ENCODE results near the gene LMX1B. TPM values are rescaled to one million over a fixed set of nuclear protein-coding genes. Genes with fewer than 3 reads are reported as not detected.
A peak's percentile ranks its signal among the peaks of the same experiment; 100 is the strongest.

LMX1B gene
- total RNA-seq, 2 experiments from 2014 or later = not detected

DNA sequence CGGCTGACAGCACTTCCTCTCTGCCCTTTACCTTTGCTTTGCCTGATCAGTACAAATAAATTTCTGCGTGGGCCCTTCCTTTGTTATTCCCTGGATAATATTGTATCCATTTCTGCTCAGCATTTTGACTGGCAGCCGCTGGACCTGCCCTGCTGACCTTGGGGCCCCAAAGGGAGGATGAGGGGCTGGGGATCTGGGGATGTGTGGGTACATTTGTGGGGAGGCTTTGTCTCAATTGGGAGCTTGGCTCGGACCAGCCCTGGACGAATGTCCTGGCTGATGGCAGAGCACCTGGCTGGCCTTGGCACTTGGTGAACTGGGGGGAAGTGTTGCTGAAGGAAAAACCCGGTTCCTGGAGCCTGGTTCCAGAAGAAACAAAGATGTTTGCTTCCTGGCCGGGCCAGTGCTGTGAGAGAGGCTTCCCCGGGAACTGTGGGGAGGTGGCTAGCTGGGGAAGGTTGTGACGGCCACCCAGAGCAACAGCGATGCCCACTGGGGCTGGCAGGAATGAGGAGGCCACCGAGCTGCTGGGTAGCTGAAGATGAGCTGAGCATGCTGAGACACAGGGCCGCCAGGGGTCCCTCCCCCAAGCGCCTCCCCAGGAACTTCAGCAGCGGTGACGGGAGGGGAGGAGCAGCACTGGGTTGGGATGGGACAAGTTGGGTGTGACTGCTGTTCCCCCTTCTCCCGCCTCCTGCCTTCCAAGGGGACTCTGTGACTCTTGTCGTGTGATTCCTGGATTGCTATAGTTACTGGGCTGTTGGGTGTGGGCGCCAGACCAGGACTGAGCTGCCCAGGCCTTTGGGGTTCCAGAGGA, 8.4 kb downstream of the LMX1B start:
- Mint-ChIP-seq H3K9me3 (ENCODE audit: insufficient read depth) (no peaks in the 10 kb centered on the region), H3K27ac (no peak overlapping the region), H3K4me1 (ENCODE audit: low read depth) (peaks cover 23% of the 10 kb centered on the region), H3K27me3 (ENCODE audit: low read depth) (peaks cover 87% of the 10 kb centered on the region), H3K4me3 (no peak overlapping the region), H3K36me3 (ENCODE audit: low read depth) (no peaks in the 10 kb centered on the region)
- ChIA-PET POLR2A (no interaction called here), CTCF (no interaction called here)
- ATAC-seq = no peak
- no peak for DNase-seq

GRCh38 chr9:126623314-126623666, 9.6 kb downstream of the LMX1B start:
- Mint-ChIP-seq H3K4me1 (ENCODE audit: low read depth) (peaks cover 23% of the 10 kb centered on the region), H3K27ac (no peak overlapping the region), H3K27me3 (ENCODE audit: low read depth) (peaks cover 88% of the 10 kb centered on the region), H3K4me3 (no peak overlapping the region), H3K36me3 (ENCODE audit: low read depth) (no peaks in the 10 kb centered on the region), H3K9me3 (ENCODE audit: insufficient read depth) (no peaks in the 10 kb centered on the region)
- ChIA-PET POLR2A (no interaction called here), CTCF (no interaction called here)
- DNase-seq = no peak
- ATAC-seq = no peak

GRCh38 chr9:126623667-126624478, 10.1 kb downstream of the LMX1B start:
- Mint-ChIP-seq H3K4me1 (ENCODE audit: low read depth) (peaks cover 23% of the 10 kb centered on the region), H3K9me3 (ENCODE audit: insufficient read depth) (no peaks in the 10 kb centered on the region), H3K27me3 (ENCODE audit: low read depth) (peaks cover 90% of the 10 kb centered on the region), H3K4me3 (no peak overlapping the region), H3K27ac (no peak overlapping the region), H3K36me3 (ENCODE audit: low read depth) (no peaks in the 10 kb centered on the region)
- POLR2A ChIA-PET = no interaction called here
- DNase-seq (no peak), ATAC-seq (no peak)
- CTCF ChIA-PET = no interaction called here

DNA sequence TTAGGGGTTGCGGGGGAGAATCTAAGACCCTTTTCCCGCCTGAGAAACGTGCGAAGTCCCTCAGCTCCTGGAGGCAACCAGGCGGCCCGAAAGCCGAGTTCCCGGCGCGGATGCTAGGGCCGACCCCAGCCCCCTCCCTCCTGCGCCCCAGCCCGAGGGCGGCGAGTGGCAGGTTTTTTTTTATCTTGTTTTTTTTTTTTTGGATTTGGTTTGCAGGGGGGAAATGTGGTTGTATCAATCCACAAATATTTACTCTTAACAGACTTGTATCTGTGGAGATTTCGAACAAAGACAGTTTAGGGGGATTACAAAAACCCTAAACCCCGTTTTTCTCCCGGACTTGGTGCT, 10.7 kb downstream of the LMX1B start:
- no peak for DNase-seq
- H3K27ac Mint-ChIP-seq = no peak overlapping the region
- ChIA-PET CTCF (no interaction called here), POLR2A (no interaction called here)
- H3K9me3 Mint-ChIP-seq (ENCODE audit: insufficient read depth) = no peaks in the 10 kb centered on the region
- no peak for ATAC-seq
- no peak overlapping the region for H3K4me3 Mint-ChIP-seq
- peaks cover 91% of the 10 kb centered on the region for H3K27me3 Mint-ChIP-seq (ENCODE audit: low read depth)
- H3K36me3 Mint-ChIP-seq (ENCODE audit: low read depth) = no peaks in the 10 kb centered on the region
- H3K4me1 Mint-ChIP-seq (ENCODE audit: low read depth) = peaks cover 23% of the 10 kb centered on the region

- POLR2A ChIA-PET = no interaction called here
- no peak for ATAC-seq
Measured at GRCh38 chr9:126624912-126625311, 11.2 kb downstream of the LMX1B start.

DNA sequence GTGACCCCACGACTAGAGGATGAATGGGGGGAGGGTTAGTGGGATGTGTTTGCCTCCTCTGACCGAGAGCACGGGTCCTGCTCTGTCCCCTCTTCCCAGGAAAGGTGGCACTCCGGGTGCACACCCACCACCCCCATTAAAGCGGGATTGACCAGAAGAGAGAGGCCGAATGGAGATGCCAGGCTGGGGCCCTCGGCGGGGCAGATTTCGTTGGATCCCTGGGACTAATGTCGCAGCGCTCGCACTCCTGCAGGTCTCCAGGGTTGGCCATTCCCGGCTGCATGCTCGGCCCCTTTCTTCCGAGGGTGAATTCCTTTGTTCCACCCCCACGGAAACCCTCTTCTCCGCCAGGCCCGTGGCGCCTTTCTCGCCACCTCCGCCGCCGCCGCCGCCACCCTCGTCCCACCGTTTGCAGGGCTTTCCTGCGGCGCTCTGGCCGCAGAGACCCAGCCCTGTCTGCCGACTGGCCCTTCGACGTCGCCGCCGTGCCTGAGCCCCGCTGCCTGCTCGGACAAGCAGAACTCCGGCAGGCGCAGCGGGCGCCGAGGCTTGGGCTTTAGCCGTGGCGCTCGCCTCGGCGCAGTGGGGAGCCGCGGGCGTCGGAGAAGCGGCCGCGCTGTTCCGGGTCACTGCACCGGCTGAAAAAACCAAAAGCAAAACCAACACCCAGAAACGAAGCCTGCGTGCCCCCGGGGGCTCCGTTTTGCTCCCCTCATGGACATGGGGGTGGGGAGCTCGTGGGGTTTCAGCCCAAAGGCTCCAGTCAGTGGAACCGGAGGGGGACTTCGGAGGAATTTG, 11.8 kb downstream of the LMX1B start:
- ATAC-seq (peak; percentile 60), DNase-seq (no peak)
- ChIA-PET POLR2A (no interaction called here), CTCF (no interaction called here)
- peaks cover 22% of the 10 kb centered on the region for H3K4me1 Mint-ChIP-seq (ENCODE audit: low read depth)
- peaks cover 89% of the 10 kb centered on the region for H3K27me3 Mint-ChIP-seq (ENCODE audit: low read depth)
- peak overlapping the region; percentile 53 for H3K4me3 Mint-ChIP-seq
- H3K27ac Mint-ChIP-seq = no peak overlapping the region
- no peaks in the 10 kb centered on the region for H3K36me3 Mint-ChIP-seq (ENCODE audit: low read depth)
- no peaks in the 10 kb centered on the region for H3K9me3 Mint-ChIP-seq (ENCODE audit: insufficient read depth)

More at GRCh38 chr9:126624912-126625311, 11.2 kb downstream of the LMX1B start:
- Mint-ChIP-seq H3K4me1 (ENCODE audit: low read depth) (peaks cover 23% of the 10 kb centered on the region), H3K9me3 (ENCODE audit: insufficient read depth) (no peaks in the 10 kb centered on the region), H3K27ac (no peak overlapping the region), H3K36me3 (ENCODE audit: low read depth) (no peaks in the 10 kb centered on the region), H3K27me3 (ENCODE audit: low read depth) (peaks cover 89% of the 10 kb centered on the region), H3K4me3 (peak overlapping the region; percentile 28)
- DNase-seq = no peak
- CTCF ChIA-PET = no interaction called here

DNA sequence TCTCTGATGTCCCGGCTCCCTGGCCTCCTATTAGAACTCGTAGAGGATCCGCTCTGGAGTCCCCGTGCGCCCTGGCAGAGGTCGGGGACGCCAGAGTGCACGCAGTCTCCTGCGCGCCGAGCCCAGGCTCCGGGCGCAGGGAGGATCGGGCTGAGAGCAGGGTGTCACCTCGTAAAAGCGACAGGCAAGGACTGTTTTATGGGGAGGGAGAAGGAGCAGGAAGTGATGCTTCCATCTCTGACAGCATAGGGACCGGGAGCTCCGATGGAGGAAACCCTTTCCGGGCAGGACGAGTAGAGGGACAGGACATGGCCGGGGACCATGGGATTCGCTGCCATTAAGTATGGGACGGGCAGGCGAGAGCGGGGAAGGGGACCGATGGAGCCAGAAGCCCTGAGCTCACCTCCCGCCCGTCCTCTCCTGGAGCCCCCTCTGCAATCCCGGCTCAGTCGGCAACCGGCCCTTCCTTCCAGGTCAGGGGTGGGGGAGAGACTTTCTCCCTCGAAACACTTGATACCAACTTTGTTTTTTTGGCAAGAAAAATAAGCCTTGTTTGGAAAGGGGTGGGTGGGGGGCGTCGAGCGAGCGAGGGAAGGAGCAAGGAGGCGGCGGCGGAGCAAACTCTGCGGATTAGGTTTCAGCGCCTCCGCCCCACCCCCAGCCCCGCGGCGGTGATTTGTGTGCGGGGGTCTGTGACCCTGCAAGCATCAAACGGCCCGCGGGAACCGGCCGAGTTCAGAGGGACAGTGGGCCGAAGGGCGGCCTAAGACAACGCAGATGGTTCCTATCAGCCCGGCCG, 12.6 kb downstream of the LMX1B start:
- Mint-ChIP-seq H3K9me3 (ENCODE audit: insufficient read depth) (no peaks in the 10 kb centered on the region), H3K27me3 (ENCODE audit: low read depth) (peaks cover 81% of the 10 kb centered on the region), H3K4me3 (peak overlapping the region; percentile 53), H3K4me1 (ENCODE audit: low read depth) (peaks cover 15% of the 10 kb centered on the region), H3K27ac (no peak overlapping the region), H3K36me3 (ENCODE audit: low read depth) (no peaks in the 10 kb centered on the region)
- no peak for DNase-seq
- CTCF ChIA-PET = interaction anchor here (1.1 kb wide), 1 partner anchor 64 kb away, joined by 4 read pairs; no protein-coding TSS in a partner anchor
- ATAC-seq = no peak
- POLR2A ChIA-PET = no interaction called here

DNA sequence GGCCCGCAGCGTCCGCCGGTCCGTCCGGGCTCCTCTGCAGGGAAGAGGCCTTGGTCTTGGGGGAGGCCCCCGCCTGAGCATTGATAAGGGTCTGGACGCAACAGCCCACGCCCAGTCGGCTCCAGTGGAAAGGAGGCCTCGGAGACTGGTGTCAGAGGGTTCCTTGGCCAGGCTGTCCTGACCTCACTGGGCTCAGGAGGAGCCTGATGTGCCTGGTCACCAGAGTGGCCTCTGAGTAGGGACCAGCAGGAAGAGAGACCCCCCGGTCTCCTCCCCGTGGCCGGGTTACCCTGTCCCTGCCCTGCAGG, 13.2 kb downstream of the LMX1B start:
- ChIA-PET POLR2A (no interaction called here), CTCF (interaction anchor here (1.1 kb wide), 1 partner anchor 64 kb away, joined by 4 read pairs; no protein-coding TSS in a partner anchor)
- Mint-ChIP-seq H3K27ac (no peak overlapping the region), H3K36me3 (ENCODE audit: low read depth) (no peaks in the 10 kb centered on the region), H3K27me3 (ENCODE audit: low read depth) (peaks cover 81% of the 10 kb centered on the region), H3K4me1 (ENCODE audit: low read depth) (peaks cover 15% of the 10 kb centered on the region), H3K9me3 (ENCODE audit: insufficient read depth) (no peaks in the 10 kb centered on the region), H3K4me3 (no peak overlapping the region)
- DNase-seq = no peak
- ATAC-seq = no peak

- ChIA-PET POLR2A (no interaction called here), CTCF (no interaction called here)
- ATAC-seq (no peak), DNase-seq (no peak)
- no peaks in the 10 kb centered on the region for H3K36me3 Mint-ChIP-seq (ENCODE audit: low read depth)
- H3K27me3 Mint-ChIP-seq (ENCODE audit: low read depth) = peaks cover 78% of the 10 kb centered on the region
- no peak overlapping the region for H3K27ac Mint-ChIP-seq
- no peak overlapping the region for H3K4me3 Mint-ChIP-seq
- H3K9me3 Mint-ChIP-seq (ENCODE audit: insufficient read depth) = no peaks in the 10 kb centered on the region
- peaks cover 15% of the 10 kb centered on the region for H3K4me1 Mint-ChIP-seq (ENCODE audit: low read depth)
Measured at GRCh38 chr9:126628146-126628545, 14.4 kb downstream of the LMX1B start.

DNA sequence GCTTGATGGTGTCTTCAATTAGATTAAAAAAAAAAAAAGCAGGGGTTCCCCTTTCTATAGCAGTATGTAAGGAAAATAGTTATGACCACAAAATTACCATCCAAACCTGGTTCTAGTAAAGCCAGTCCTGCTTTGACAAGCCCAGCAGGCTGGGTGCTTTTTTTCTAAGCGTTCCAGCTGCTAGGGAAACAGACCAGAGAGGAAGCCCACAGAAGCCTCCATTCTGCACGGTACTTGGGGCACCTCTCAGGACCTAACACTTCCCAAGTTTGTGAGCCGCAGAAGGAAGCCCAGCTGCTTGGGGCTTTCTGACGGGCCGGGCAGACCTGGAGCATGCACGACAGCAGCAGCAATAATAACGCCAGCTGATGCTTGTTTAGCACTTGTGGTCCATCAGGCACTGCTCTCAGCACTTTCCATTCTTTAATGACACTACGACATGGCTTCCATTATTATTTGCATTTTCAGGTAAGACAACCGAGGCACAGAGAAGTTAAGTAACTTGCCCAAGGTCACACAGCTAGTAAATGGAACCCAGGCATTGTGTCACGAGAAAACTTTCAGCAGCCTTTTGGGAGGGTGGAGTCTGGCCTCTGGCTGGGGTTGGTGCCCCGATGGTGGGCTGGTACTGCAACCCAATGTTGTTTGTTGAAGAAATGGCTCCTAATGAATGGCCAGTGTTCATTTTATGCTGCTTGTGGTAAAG, 15.4 kb downstream of the LMX1B start:
- no peaks in the 10 kb centered on the region for H3K9me3 Mint-ChIP-seq (ENCODE audit: insufficient read depth)
- DNase-seq = no peak
- peaks cover 70% of the 10 kb centered on the region for H3K27me3 Mint-ChIP-seq (ENCODE audit: low read depth)
- ChIA-PET POLR2A (interaction anchor here (0.6 kb wide), 1 partner anchor 9 kb away, joined by 3 read pairs; no protein-coding TSS in a partner anchor), CTCF (interaction anchor here (1.0 to 1.5 kb wide), 2 partner anchors 16 to 61 kb away, joined by 3 to 6 read pairs; partner anchors contain the start of gene LMX1B)
- no peaks in the 10 kb centered on the region for H3K36me3 Mint-ChIP-seq (ENCODE audit: low read depth)
- ATAC-seq = no peak
- no peak overlapping the region for H3K27ac Mint-ChIP-seq
- H3K4me3 Mint-ChIP-seq = no peak overlapping the region
- peaks cover 15% of the 10 kb centered on the region for H3K4me1 Mint-ChIP-seq (ENCODE audit: low read depth)

Data from activated CD8-positive, alpha-beta T cell treated with anti-CD3 and anti-CD28 coated beads, Interleukin-2, amount 10 ng/mL, durations not matched to agents 7 days and 5 days (primary cell).